GM18499 (cell line): Measurements from ENCODE around the gene PTAR1.

Experiments used
- ATAC-seq: cut with Tn5 transposase; IDR thresholded peaks from one replicate; pipeline ENCODE4 v1.9.1; 2021; ENCODE audit warnings: moderate number of reproducible peaks; ENCODE audit not compliant: insufficient read depth, unreplicated experiment

The PTAR1 gene

GRCh38 chr9:69755205-69755604, 4.6 kb downstream of the PTAR1 start:
- ATAC-seq = no peak

- no peak for ATAC-seq
Observed at GRCh38 chr9:69753830-69754229, 6.0 kb downstream of the PTAR1 start.

GRCh38 chr9:69750085-69750484, 9.7 kb downstream of the PTAR1 start:
- ATAC-seq = no peak

GRCh38 chr9:69748304-69748703, 11.5 kb downstream of the PTAR1 start:
- ATAC-seq = no peak

- no peak for ATAC-seq
Observed at GRCh38 chr9:69746859-69747560, 12.8 kb downstream of the PTAR1 start.

- ATAC-seq = no peak
Observed at GRCh38 chr9:69745716-69746437, 13.9 kb downstream of the PTAR1 start.

GRCh38 chr9:69744688-69745380, 15.0 kb downstream of the PTAR1 start:
- no peak for ATAC-seq

GRCh38 chr9:69743930-69744329, 15.9 kb downstream of the PTAR1 start:
- no peak for ATAC-seq

GRCh38 chr9:69740872-69741505, 18.8 kb downstream of the PTAR1 start:
- ATAC-seq = no peak

GRCh38 chr9:69731348-69731747, 28.5 kb downstream of the PTAR1 start:
- ATAC-seq = no peak

- ATAC-seq = no peak
Observed at GRCh38 chr9:69719983-69720382, 39.8 kb downstream of the PTAR1 start.

GRCh38 chr9:69719367-69719766, 40.4 kb downstream of the PTAR1 start:
- no peak for ATAC-seq

GRCh38 chr9:69718218-69718617, 41.6 kb downstream of the PTAR1 start:
- ATAC-seq = no peak

- ATAC-seq = no peak
Observed at GRCh38 chr9:69715825-69716224, 44.0 kb downstream of the PTAR1 start.

GRCh38 chr9:69715096-69715495, 44.7 kb downstream of the PTAR1 start:
- ATAC-seq = no peak

GRCh38 chr9:69697475-69697874, 62.3 kb downstream of the PTAR1 start:
- ATAC-seq = no peak

- ATAC-seq = no peak
Observed at GRCh38 chr9:69696802-69697201, 63.0 kb downstream of the PTAR1 start.

GRCh38 chr9:69689991-69690538, 69.7 kb downstream of the PTAR1 start:
- no peak for ATAC-seq

- no peak for ATAC-seq
Observed at GRCh38 chr9:69683927-69684326, 75.9 kb downstream of the PTAR1 start.

GRCh38 chr9:69678843-69679538, 80.8 kb downstream of the PTAR1 start:
- ATAC-seq = no peak
